ENCODE data around the gene EFNB2.
A peak's percentile ranks its signal among the peaks of the same experiment; 100 is the strongest.

Gene EFNB2, protein sequence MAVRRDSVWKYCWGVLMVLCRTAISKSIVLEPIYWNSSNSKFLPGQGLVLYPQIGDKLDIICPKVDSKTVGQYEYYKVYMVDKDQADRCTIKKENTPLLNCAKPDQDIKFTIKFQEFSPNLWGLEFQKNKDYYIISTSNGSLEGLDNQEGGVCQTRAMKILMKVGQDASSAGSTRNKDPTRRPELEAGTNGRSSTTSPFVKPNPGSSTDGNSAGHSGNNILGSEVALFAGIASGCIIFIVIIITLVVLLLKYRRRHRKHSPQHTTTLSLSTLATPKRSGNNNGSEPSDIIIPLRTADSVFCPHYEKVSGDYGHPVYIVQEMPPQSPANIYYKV

DNA sequence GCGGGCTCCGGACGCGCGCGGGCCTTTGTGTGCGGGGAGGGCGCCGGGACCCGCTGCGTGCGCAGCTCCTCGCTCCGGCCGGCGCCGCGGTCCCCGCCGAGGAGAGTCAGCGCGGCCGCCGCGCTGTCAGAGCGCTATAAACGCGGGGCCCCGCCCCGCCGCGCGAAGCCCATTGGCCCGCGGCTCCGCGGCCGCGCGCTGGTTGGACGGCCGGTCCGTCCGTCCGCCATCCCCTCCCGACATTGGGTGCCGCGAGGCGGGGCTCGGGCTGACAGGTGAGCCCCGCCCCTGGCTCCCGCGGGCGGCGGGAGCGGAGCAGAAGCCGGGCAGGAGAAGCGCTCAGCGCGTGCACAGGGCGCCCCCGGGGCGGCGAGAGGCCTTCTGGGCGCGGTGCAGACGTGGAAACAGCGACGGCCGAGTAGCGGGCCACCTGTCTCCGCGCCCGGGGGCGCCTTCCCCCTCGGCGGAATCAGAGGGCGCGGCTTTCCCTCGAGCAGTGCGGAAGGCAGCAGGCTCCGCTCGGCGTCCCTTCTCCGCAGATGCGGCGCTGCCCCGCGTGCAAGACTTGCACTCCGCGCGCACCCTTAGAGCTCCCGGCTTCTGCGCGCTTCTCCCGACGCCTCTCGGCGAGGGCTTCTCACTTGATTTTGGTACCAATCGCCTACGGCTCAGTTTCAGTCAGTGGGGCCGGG is at the start of gene EFNB2:
EFNB2 (minus strand) TSS at position 111 of the 692 bp plus-strand sequence. CDS start 698 bp downstream, outside the sequence.
- in situ Hi-C loops (cut with MboI; ENCODE audit: low pct_unique_long_range_greater_than_20kb, low sequenced_read_pairs): no loop called here
- peak; percentile 94 for DNase-seq

DNA sequence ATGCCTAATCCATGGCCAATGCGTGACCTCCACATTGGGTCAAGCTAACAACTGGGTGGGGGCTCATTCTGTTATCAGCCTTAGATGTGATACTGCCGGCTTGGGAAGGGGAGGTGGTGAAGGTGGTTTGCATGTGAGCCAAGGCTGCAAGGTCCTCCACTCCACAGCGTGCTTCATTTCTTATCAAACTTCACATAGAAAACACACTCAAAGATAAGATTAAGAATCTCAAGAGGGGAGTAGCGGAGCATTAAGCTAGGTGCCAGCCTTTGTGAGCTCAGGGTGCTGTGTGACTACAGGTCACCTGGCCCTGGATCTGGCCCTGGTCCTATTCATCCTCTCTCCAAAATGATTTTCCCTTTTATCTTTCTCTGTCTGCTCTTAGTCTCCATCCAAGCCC is 45.8 kb upstream of the EFNB2 start:
- in situ Hi-C loops (cut with MboI; ENCODE audit: low pct_unique_long_range_greater_than_20kb, low sequenced_read_pairs): no loop called here
- DNase-seq: no peak

DNA sequence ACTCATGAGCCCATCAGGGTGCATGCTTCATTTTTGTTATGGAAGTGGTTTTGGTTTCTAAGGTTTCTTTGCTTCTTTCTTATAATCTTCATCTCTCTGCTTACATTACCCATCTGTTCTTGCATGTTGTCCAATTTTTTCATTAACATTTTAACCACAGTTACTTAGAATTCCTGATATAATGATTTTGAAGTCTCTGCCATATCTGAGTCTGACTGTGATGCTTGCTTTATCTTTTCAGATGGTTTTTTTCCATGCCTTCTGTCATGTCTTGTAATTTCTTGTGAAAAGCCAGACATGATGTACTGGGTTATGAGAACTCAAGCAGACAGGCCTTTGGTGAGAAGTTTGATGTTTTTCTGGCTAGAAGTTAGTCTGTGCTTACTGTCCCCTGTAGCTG is 40.4 kb upstream of the EFNB2 start:
- no peak for DNase-seq
- in situ Hi-C loops (cut with MboI; ENCODE audit: low pct_unique_long_range_greater_than_20kb, low sequenced_read_pairs): no loop called here

DNA sequence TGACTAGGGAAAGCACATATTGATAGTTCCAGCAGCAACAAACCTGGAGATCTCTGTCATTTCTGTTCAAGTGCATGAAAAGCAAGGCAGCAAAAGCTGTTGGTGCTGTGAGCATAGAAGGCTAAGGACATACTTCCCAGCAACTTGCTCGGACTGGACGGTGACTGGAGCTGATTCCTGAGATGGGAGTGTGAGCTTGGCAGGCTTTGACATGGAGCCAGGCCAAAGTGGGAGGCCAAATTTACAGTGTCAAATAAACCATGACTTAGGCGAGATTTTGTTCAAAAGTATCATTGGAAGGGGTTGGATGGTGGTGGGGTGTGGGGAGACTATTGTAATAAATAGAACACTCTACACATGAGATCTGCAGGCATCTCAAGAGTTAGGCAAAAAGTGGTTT is 38.4 kb upstream of the EFNB2 start:
- no peak for DNase-seq
- in situ Hi-C loops (cut with MboI; ENCODE audit: low pct_unique_long_range_greater_than_20kb, low sequenced_read_pairs): loop anchor here (25.0 kb wide), 1 partner anchor 338 kb away; no protein-coding TSS in a partner anchor

DNA sequence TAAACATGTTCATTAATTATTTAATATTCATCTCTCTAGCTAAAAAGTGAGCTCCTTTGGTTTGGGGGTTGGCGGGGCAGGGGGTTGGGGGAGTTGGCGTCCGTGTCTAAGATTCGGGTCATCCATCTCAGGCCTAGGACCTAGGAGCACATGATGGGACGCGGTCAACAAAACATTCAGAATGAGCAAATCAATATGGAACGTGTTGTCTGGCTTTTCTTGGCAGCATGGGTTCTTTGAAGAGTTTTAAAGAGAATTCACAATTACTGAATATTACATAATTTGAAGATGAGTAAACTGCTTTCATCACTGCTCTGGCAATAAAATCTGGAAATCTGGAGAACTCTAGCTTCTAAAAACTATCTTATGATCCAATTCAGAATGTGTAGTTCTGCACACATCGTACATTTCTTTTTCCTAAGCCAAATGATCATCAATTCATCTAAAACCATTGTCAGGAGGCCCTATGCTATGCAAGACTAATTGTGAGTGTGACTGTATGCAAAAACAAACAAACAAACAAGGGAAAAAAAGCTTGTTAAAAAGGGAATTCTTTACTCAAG is 37.9 kb upstream of the EFNB2 start:
- in situ Hi-C loops (cut with MboI; ENCODE audit: low pct_unique_long_range_greater_than_20kb, low sequenced_read_pairs): loop anchor here (25.0 kb wide), 1 partner anchor 339 kb away; no protein-coding TSS in a partner anchor
- DNase-seq: no peak

DNA sequence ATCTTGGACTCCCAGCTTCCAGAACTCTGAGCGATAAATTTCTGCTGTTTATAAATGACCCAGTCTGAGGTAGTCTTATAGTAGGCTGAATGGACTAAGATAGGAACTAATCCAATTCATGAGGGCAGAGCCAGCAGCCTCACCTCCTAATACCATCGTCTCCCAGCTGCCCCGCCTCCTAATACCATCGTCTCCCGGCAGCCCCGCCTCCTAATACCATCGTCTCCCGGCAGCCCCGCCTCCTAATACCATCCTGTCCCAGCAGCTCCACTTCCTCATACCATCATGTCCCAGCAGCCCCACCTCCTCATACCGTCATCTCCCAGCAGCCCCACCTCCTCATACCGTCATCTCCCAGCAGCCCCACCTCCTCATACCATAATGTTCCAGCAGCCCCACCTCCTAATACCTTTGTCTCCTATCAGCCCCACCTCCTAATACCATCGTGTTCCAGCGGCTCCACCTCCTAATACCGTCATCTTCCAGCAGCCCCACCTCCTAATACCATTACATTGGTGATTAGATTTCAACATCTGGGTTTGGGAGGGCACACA is 34.9 kb upstream of the EFNB2 start:
- no peak for DNase-seq
- in situ Hi-C loops (cut with MboI; ENCODE audit: low pct_unique_long_range_greater_than_20kb, low sequenced_read_pairs): loop anchor here (25.0 kb wide), 1 partner anchor 342 kb away; no protein-coding TSS in a partner anchor

DNA sequence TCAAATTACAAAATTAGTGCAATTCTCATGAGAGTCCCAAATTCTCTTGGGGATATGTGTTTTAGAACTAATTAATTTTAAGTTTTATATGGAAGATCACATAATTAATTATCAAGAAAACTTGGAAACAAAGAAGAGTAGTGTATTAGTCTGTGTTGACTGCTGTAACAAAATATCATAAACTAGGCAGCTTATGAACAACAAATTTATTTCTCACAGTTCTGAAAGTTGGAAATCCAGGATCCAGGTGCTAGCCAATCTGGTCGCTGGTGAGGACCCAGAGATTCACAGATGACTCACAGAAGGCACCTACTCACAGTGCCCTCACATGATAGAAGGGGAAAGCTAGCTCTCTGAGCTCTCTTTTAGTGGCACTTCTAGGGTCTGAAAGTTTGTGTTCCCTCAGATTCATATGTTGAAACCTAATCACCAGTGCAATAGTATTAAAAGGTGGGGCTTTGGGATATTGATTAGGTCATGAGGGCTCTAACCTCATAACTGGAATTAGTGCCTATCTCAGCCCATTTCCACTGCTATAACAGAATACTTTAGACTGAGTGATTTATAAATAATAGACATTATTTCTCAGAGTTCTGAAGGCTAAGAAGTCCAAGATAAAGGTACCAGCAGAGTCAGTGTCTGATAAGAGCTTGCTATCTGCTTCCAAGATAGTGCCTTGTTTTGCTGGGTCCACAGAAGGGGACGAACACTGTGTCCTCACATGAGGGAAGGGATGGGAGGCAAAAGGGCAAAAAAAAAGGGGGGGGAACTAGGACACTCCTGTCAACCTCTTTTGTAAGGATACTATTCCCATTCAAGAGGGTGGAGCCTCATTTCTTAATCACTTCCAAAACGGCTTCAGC is 34.0 kb upstream of the EFNB2 start:
- in situ Hi-C loops (cut with MboI; ENCODE audit: low pct_unique_long_range_greater_than_20kb, low sequenced_read_pairs): loop anchor here (25.0 kb wide), 1 partner anchor 343 kb away; no protein-coding TSS in a partner anchor
- no peak for DNase-seq

DNA sequence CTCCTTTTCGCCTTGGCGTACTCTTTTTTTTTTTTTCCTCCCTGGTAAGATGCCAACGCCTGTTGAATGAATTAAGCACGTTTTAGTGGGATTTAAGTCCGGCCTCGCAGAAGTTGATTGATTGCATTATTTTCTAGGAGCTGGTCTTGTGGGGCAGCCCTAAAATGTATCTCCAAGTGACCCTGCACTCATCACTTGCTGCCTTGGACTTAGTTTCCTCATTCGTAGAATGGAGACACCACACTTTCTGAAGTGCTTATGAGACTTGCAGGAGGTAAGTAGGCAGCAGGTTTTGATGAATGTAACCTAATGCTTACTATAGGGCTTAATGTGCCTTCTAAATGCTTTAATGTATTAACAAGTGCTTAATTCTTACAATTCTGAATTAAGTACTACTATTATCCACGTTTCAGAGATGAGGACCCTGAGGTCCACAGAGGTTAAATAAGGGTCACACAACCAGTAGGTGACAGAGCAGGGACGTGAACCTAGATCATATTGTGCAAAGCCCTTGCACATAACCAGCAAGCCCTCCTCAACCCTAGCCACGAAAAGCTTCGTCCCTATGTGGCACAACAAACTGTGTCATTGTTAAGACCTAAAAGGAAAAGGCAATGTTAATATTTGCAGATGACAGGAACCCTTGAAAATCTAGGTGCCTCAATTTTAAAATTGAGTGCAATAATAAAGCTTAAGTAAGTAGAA is 33.0 kb upstream of the EFNB2 start:
- DNase-seq: no peak
- in situ Hi-C loops (cut with MboI; ENCODE audit: low pct_unique_long_range_greater_than_20kb, low sequenced_read_pairs): loop anchor here (25.0 kb wide), 1 partner anchor 344 kb away; no protein-coding TSS in a partner anchor

DNA sequence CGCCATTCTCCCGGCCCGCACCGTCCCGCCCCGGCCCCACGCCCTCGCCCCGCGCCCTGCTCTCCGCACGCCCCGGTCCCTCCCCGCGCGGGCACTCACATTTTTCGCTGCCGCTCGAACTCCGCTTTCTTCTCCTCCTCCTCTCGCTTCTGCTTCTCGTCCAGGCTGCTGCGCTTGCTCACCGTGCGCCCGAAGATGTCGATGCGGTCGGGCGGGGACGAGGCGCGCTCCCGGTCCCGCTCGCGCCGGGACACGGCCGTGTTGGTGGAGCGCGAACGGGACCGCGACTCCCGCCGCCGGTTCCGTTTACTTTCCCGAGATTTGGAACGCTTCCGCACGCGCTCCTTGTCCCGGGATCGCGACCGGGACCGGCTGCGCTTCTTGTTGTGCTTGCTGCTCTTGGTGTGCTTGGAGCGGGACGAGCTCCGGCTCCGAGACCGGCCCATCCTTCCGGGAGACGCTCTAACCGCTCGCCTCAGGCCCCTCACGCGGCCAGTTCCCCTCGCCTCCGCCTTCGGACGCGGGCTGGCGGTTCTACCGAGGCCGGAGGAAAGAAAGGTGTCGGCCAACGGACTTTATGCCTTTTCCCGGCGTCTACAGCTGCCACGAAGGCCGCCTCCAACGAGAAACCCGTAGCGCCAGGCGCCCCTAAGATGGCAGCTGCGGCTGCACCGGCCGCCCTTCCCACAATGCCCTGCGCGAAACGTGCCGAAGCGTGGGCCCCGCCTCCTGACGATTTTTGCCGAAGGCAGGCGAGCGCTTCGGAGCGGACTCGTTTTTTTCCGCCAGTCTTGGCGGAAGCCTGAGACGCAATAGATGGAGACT is 32.2 kb upstream of the EFNB2 start, which contains the start of gene ARGLU1:
ARGLU1 (minus strand) TSS at position 664 of the 825 bp plus-strand sequence; CDS start at position 446, 218 bp downstream.
- in situ Hi-C loops (cut with MboI; ENCODE audit: low pct_unique_long_range_greater_than_20kb, low sequenced_read_pairs): loop anchor here (25.0 kb wide), 1 partner anchor 345 kb away; no protein-coding TSS in a partner anchor
- peak; percentile 94 for DNase-seq

DNA sequence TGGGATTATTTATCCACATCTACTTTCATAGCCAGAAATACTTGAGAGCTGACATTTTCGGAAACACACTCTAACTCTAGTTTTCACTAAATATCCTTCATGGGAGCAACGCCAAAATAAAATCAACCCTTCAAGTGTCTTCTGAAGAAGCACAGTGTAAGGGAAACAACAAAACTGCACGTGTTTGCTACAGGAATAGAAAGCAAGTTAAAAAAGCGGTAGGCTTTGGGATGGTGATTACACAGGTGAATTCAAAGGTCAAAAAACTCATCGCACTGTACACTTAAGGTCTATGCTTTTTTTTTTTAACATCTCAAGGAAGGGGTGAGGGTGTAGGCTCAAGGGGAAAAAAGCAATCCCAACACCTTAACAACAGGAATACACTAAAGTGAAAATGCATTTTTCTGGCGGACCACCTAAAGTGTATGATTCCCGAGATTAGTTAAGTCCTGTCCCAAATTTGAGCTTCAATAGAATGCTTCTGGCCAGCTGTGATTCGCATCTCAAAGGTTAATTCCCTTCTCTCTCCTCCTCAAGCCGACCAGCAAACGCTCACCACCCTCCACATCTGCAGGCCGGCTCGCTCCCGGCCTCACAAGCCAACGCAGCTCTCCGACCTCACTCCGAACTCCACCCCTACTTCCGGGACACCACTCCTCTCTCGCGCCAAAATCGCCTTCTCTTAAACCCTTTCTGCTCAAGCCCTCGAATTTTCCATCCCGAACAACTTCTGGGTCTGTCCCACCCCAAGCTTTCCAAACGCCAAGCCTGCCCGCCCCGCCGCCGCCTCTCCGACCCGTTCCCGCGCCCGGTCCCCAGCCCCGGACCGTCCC is 31.4 kb upstream of the EFNB2 start:
- peak; percentile 67 for DNase-seq
- in situ Hi-C loops (cut with MboI; ENCODE audit: low pct_unique_long_range_greater_than_20kb, low sequenced_read_pairs): loop anchor here (25.0 kb wide), 1 partner anchor 345 kb away; no protein-coding TSS in a partner anchor

DNA sequence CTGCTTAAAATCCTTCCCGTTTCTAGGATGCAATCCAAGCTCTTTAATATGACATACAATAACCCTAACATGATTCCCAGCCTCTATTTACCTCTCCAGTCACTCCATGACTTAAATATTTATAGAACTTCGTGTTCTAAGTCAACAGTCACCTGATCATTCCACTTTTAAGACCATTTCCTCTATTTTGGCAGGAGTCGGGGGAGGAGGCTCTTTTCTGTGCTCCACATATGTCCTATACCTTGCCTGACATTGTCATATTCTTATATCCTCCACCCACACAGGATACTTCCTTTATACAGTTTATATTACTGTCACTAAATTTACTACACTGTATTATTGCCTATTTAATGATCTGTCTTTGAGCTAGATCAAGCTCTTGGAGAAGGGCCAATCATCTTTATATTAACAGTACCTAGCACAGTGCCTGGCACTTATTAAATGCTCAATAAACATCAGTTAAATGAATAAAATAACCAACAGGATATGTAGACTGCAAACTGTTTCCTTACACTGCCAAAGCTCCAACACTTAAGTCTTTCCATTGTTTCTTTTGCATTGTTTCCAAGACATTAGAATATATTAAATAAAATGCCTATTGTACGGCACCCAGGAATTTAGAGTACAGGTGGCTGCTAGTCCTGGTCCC is 29.8 kb upstream of the EFNB2 start:
- DNase-seq: peak; percentile 61
- in situ Hi-C loops (cut with MboI; ENCODE audit: low pct_unique_long_range_greater_than_20kb, low sequenced_read_pairs): loop anchor here (25.0 kb wide), 1 partner anchor 347 kb away; no protein-coding TSS in a partner anchor

DNA sequence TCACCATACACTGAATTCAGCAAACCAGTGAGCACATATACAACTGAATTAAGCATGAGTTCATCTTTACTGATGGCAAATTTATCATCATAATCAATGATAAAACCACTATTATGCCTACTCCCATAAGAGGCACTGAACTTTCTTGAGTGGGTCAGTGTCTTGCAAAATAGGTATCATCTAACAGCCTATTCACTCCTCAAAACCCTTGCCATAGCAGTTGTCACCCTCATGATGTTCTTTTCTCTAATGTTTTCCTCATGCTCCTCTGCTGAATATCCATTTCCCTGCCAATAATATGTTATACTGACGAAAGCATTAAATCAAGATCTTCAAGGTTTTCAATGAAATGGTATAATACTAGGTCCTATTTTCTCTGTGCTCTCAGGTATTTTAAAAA is 26.8 kb upstream of the EFNB2 start:
- DNase-seq: no peak
- in situ Hi-C loops (cut with MboI; ENCODE audit: low pct_unique_long_range_greater_than_20kb, low sequenced_read_pairs): loop anchor here (25.0 kb wide), 1 partner anchor 350 kb away; no protein-coding TSS in a partner anchor

DNA sequence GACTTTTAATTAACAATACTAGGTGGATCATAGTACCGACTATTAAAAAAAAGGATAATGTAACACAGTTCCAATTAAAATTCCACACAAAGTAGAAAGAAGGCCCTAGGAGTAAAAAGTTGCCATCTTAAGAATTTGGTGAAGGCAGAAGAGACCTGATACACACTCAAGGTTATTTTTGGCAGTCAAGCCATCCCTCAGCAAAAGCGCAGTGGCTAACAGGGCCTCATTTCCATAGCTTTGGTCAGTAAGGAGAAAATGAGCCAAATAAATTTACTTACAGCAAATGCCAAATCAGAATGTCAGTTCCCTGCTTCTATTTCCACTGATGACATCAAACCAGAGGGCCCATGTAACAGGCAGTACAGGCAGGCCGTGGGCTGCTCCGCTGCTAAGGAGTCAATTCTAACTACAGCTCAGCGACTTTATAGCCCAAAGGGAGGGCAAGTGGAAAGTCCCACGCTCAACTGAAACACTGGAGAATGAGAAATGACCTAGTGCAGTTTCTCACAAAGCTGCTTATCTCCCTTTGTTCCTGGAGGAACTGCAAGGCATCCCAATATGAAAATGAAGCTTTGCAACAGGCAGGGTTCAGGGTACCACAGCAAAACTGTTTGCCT is 26.2 kb upstream of the EFNB2 start:
- DNase-seq: no peak
- in situ Hi-C loops (cut with MboI; ENCODE audit: low pct_unique_long_range_greater_than_20kb, low sequenced_read_pairs): loop anchor here (25.0 kb wide), 1 partner anchor 351 kb away; no protein-coding TSS in a partner anchor

DNA sequence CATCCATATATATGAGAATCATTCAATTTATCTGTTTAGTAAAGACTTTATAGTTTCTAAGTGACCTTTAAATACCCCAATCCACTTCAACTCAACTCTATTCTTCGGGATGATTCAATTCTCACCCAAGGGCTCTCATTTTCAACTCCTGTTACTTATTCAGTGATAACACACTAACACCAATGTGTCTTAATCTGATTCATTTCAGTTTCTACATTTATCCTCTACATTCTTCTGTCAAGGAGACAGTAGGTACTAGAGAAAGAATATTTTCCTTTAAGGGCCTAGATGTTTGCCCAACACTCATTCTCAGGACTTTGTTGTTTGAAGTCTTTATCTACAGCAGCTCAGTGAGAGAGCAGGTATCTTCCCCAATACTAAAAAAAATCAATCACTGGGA is 25.4 kb upstream of the EFNB2 start:
- in situ Hi-C loops (cut with MboI; ENCODE audit: low pct_unique_long_range_greater_than_20kb, low sequenced_read_pairs): loop anchor here (25.0 kb wide), 1 partner anchor 351 kb away; no protein-coding TSS in a partner anchor
- no peak for DNase-seq

DNA sequence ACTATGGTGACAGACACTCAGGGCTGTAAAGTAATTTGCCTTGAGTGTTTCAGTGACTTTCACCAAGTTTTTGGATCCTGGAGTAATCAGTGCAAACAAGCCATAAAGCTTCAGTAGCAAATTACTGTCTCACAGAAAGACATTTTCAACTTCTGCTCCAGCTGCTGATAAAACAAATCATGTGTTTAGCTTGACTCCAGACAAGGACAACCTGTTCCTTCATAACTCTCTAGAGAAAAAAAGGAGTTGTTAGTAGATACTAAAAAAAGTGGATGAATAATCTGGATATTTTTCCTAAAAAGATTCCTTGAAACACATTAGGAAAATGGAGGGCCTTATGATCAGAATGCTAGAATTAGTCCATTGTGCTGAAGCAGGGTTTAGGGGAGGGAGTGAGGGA is 23.1 kb upstream of the EFNB2 start:
- no peak for DNase-seq
- in situ Hi-C loops (cut with MboI; ENCODE audit: low pct_unique_long_range_greater_than_20kb, low sequenced_read_pairs): loop anchor here (25.0 kb wide), 1 partner anchor 354 kb away; no protein-coding TSS in a partner anchor

Measured in KBM-7 (cell line).